ENCODE measurements around the gene NTRK2.

Gene NTRK2

GRCh38 chr9:84993105-84993504, 323.6 kb downstream of the NTRK2 start:
- no peak for DNase-seq

GRCh38 chr9:84996029-84996428, 326.5 kb downstream of the NTRK2 start:
- no peak for DNase-seq

GRCh38 chr9:84996716-84997115, 327.2 kb downstream of the NTRK2 start:
- no peak for DNase-seq

GRCh38 chr9:84997472-84997871, 327.9 kb downstream of the NTRK2 start:
- no peak for DNase-seq

- no peak for DNase-seq
Observed at GRCh38 chr9:84998639-84999038, 329.1 kb downstream of the NTRK2 start.

- DNase-seq: no peak
Observed at GRCh38 chr9:84999788-85000187, 330.3 kb downstream of the NTRK2 start.

GRCh38 chr9:85001925-85002324, 332.4 kb downstream of the NTRK2 start:
- DNase-seq: no peak

- DNase-seq: no peak
Observed at GRCh38 chr9:85004818-85005413, 335.4 kb downstream of the NTRK2 start.

GRCh38 chr9:85007748-85008147, 338.2 kb downstream of the NTRK2 start:
- DNase-seq: no peak

- no peak for DNase-seq
Observed at GRCh38 chr9:85008215-85008614, 338.7 kb downstream of the NTRK2 start.

- no peak for DNase-seq
Observed at GRCh38 chr9:85009251-85009650, 339.7 kb downstream of the NTRK2 start.

GRCh38 chr9:85013703-85014102, 344.2 kb downstream of the NTRK2 start:
- DNase-seq: no peak

GRCh38 chr9:85014292-85014691, 344.8 kb downstream of the NTRK2 start:
- DNase-seq: no peak

GRCh38 chr9:85016384-85017006, 347.0 kb downstream of the NTRK2 start:
- DNase-seq: no peak

- no peak for DNase-seq
Observed at GRCh38 chr9:85020791-85021190, 351.3 kb downstream of the NTRK2 start.

GRCh38 chr9:85021686-85022085, 352.2 kb downstream of the NTRK2 start:
- DNase-seq: no peak

GRCh38 chr9:85024374-85024773, 354.8 kb downstream of the NTRK2 start:
- no peak for DNase-seq

GRCh38 chr9:85025638-85026037, 356.1 kb downstream of the NTRK2 start:
- no peak for DNase-seq

GRCh38 chr9:85027870-85028269, 358.3 kb downstream of the NTRK2 start:
- no peak for DNase-seq

- DNase-seq: no peak
Observed at GRCh38 chr9:85030316-85030715, 360.8 kb downstream of the NTRK2 start.

GRCh38 chr9:85036496-85036895, 367.0 kb downstream of the NTRK2 start:
- no peak for DNase-seq

GRCh38 chr9:85038061-85038460, 368.5 kb downstream of the NTRK2 start:
- DNase-seq: no peak

GRCh38 chr9:85038824-85039608, 369.5 kb downstream of the NTRK2 start:
- DNase-seq: no peak

GRCh38 chr9:85040146-85040545, 370.6 kb downstream of the NTRK2 start:
- no peak for DNase-seq
